Retinal pigment epithelial cell (primary cell): Measurements from ENCODE around the gene ZFP42.

Experiments
- DNase-seq: peaks from one replicate; pipeline ENCODE4 v3.0.0-alpha.2; 2010; ENCODE audit warnings: low read depth
- H3K4me3 ChIP-seq: 2 replicates; pipeline ENCODE4 v1.5.1; 2011; ENCODE audit warnings: mild to moderate bottlenecking, low read length, control low read depth, moderate library complexity
- CTCF ChIP-seq: conservative IDR thresholded peaks from 2 replicates; pipeline ENCODE4 v1.5.1; 2011; ENCODE audit warnings: low read depth, low read length, control low read depth, inconsistent platforms

The ZFP42 gene

GRCh38 chr4:188005561-188005960 lies 10.0 kb downstream of the ZFP42 start:
- TF ChIP-seq CTCF, result no peak
- no peak for DNase-seq
- H3K4me3 ChIP-seq, result no peak overlapping the region

DNA sequence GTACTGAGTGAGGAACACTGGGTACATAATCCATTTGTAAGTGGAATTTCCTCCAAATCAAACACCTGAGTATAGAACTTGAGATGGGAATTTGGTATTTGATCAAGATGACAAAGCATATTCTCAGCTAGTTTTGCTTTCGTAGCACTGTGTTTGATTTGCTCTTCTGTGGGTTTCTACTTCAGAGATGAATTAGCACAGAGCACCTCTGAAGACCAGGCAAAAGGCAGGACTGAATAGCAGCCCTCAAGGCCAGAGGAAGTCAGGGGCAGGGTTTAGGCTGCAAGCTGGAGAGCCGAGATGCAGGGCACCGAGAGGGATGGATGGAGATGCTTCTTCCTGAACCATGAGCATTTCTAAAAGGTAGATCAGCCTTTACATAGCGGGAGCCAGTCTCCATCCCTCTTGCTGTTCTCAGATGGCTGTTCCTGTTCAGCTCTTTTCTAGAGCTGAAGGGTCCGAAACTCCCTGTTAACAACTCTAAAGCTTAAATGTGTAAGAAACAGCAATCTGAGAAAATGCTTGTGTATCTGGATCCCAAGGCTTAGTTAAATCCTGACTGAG lies 10.8 kb downstream of the ZFP42 start:
- no peak for TF ChIP-seq CTCF
- DNase-seq, result no peak
- H3K4me3 ChIP-seq, result no peak overlapping the region

- TF ChIP-seq CTCF, result no peak
- no peak overlapping the region for H3K4me3 ChIP-seq
- no peak for DNase-seq
Measured at GRCh38 chr4:188008377-188008776, 12.8 kb downstream of the ZFP42 start.

- no peak for DNase-seq
- no peak for TF ChIP-seq CTCF
- no peak overlapping the region for H3K4me3 ChIP-seq
Measured at GRCh38 chr4:188012426-188012945, 16.9 kb downstream of the ZFP42 start.

DNA sequence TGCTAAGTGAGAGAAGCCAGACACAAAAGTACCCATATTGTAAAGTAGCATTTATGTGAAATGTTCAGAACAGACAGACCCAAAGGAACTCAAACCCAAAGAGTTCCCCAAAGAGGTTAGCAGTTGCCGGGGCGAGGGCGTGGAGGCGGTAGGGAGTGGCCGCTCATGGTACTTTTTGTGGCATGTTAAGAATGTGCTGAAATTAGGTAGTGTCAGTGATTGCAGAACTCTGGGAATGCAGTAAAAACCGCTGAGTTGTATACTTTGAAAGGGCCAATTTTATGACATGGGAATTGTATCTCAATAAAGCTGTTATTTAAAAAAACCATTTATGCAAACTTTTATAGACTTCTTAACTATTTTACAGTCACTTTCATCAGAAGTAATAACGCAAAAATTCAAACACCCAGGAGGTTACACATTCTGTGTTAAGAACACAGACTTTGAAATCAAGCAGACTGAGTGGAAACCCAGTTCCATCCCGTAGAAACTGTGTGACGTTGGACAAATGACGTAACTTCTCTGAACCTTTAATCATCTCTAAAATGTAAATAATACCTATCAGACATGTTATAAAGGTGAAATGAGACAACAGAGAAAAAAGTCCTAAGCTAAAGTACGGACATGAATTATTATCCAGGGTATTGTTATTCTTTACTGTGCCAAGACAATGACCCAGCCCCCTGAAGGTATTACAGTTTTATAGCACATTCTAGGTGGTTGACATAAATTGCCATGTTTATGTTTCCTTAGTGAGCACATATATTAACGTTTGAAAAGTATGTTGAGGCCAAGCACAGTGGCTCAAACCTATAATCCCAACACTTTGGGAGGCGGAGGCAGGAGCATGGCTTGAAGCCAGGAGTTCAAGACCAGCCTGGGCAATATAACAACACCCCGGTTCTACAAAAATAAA lies 19.7 kb downstream of the ZFP42 start:
- TF ChIP-seq CTCF, result no peak
- H3K4me3 ChIP-seq, result no peak overlapping the region
- DNase-seq, result no peak

GRCh38 chr4:188016754-188017153 lies 21.2 kb downstream of the ZFP42 start:
- H3K4me3 ChIP-seq, result no peak overlapping the region
- DNase-seq, result no peak
- no peak for TF ChIP-seq CTCF
